Measurements from ENCODE around the gene FAM228A.

The FAM228A gene

DNA sequence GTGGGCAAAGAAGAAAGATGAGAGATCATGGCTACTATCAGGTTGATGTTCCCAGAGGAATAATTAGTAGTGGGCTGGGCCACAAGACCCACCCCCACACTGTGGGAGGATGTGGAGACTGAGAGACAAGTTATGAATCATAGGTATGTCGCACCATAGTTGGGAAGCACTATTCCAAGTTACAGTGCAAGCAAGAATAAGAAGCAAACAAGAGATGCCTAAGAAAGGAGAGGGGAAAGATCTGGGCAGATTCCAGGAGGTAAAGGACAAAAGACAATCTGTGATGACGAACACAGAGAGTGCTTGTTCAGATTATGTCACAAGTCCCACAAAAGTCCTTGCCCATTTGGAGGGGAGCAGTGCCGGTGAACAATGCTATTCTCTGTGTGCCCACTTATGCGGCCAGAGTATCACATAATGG, 56.6 kb downstream of the FAM228A start:
- DNase-seq, result no peak

- no peak for DNase-seq
Measured at GRCh38 chr2:24233321-24233720, 58.5 kb downstream of the FAM228A start.

DNA sequence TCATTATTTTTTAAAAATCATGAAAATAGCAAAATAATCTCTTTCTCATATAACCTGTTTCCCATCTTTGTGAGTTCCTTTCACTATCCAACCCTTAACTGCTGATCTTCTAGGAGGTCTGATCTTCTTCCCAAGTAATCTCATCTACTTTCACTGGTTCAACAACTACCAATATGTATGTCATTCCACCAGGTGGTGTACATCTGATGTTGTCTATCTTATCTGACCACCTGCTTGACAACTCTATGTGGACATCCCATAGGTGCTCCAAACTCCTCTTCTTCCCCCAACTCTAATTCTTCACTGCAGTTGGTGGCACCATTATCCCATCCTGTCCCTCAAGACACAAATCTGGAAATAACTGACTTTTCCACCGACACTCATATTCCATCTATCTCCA, 62.5 kb downstream of the FAM228A start:
- DNase-seq, result no peak

DNA sequence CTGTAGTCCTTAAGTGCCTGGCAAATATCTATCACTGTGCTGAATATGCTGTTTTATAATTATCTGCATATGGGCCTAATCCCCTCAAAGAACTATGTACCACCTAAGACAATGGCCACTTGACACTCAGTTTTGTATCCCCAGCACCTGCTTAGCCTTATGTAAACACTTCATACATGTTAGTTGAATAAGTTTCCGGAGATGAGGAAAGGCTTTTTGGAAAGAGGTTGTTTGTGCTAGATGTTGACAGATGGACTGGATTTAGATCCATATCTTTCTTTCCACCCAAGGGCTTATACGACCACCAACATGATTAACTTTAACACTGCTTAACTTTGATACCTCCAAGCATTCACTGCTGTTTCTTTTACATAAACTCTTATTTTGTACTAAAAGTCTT, 63.3 kb downstream of the FAM228A start:
- DNase-seq, result peak; percentile 20 to 83

DNA sequence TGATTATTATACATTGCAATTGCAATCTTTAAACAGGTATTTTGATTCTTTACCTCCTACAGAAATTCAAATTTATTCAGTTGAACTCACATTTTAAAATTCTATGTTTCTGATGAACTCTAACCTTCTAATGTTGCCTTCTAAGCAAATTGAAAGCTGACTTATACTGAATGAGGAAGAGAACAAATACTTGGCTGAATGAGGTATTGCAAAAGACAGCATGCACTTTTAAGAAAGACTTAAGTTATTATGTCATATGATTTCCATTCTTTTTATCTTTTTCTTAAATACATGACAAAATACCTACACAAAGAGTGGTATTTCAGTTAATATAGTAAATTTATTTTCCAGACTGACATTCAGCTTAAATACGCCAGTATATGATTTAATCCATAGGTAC, 64.7 kb downstream of the FAM228A start:
- DNase-seq, result no peak
